Measurements from ENCODE around the gene PLEKHG1.

Gene PLEKHG1

GRCh38 chr6:150619275-150619674, 19.6 kb downstream of the PLEKHG1 start:
- no peak for DNase-seq (ENCODE audit: low read depth, low spot score)

- no peak for DNase-seq (ENCODE audit: low read depth, low spot score)
Measured at GRCh38 chr6:150620244-150620643, 20.6 kb downstream of the PLEKHG1 start.

GRCh38 chr6:150620763-150621162, 21.1 kb downstream of the PLEKHG1 start:
- no peak for DNase-seq (ENCODE audit: low read depth, low spot score)

GRCh38 chr6:150622476-150622875, 22.8 kb downstream of the PLEKHG1 start:
- DNase-seq (ENCODE audit: low read depth, low spot score): no peak

GRCh38 chr6:150622941-150623874, 23.5 kb downstream of the PLEKHG1 start:
- DNase-seq (ENCODE audit: low read depth, low spot score): no peak

GRCh38 chr6:150624191-150624590, 24.5 kb downstream of the PLEKHG1 start:
- no peak for DNase-seq (ENCODE audit: low read depth, low spot score)

- no peak for DNase-seq (ENCODE audit: low read depth, low spot score)
Measured at GRCh38 chr6:150625927-150626326, 26.2 kb downstream of the PLEKHG1 start.

GRCh38 chr6:150627154-150627553, 27.5 kb downstream of the PLEKHG1 start:
- no peak for DNase-seq (ENCODE audit: low read depth, low spot score)

GRCh38 chr6:150627585-150628025, 27.9 kb downstream of the PLEKHG1 start:
- DNase-seq (ENCODE audit: low read depth, low spot score): no peak

GRCh38 chr6:150628908-150629307, 29.2 kb downstream of the PLEKHG1 start:
- DNase-seq (ENCODE audit: low read depth, low spot score): no peak

GRCh38 chr6:150631283-150631983, 31.7 kb downstream of the PLEKHG1 start:
- DNase-seq (ENCODE audit: low read depth, low spot score): no peak

GRCh38 chr6:150631984-150632642, 32.4 kb downstream of the PLEKHG1 start:
- no peak for DNase-seq (ENCODE audit: low read depth, low spot score)

- no peak for DNase-seq (ENCODE audit: low read depth, low spot score)
Measured at GRCh38 chr6:150632785-150633485, 33.2 kb downstream of the PLEKHG1 start.

- no peak for DNase-seq (ENCODE audit: low read depth, low spot score)
Measured at GRCh38 chr6:150633486-150633834, 33.8 kb downstream of the PLEKHG1 start.

GRCh38 chr6:150634176-150634963, 34.7 kb downstream of the PLEKHG1 start:
- DNase-seq (ENCODE audit: low read depth, low spot score): no peak

GRCh38 chr6:150634964-150635292, 35.2 kb downstream of the PLEKHG1 start:
- no peak for DNase-seq (ENCODE audit: low read depth, low spot score)

GRCh38 chr6:150635906-150636514, 36.3 kb downstream of the PLEKHG1 start:
- no peak for DNase-seq (ENCODE audit: low read depth, low spot score)

GRCh38 chr6:150636808-150637207, 37.1 kb downstream of the PLEKHG1 start:
- no peak for DNase-seq (ENCODE audit: low read depth, low spot score)

- no peak for DNase-seq (ENCODE audit: low read depth, low spot score)
Measured at GRCh38 chr6:150637266-150637665, 37.6 kb downstream of the PLEKHG1 start.

- DNase-seq (ENCODE audit: low read depth, low spot score): no peak
Measured at GRCh38 chr6:150638267-150638666, 38.6 kb downstream of the PLEKHG1 start.

GRCh38 chr6:150638765-150639164, 39.1 kb downstream of the PLEKHG1 start:
- no peak for DNase-seq (ENCODE audit: low read depth, low spot score)

Data from iPS DF 19.7 (cell line).